ENCODE measurements around the gene CCNY. TPM values are rescaled to one million over a fixed set of nuclear protein-coding genes. Genes with fewer than 3 reads are reported as not detected.

CCNY gene
- total RNA-seq, 1 experiment from 2014 or later = 51.9 TPM

- ATAC-seq (no peak), DNase-seq (ENCODE audit: low read depth, low spot score) (no peak)
- peak overlapping the region; percentile 0; the same call in 1 of the 2 replicates for H3K27ac ChIP-seq (ENCODE audit: low read length)
- POLR2A ChIA-PET = no interaction called here
- no peak for TF ChIP-seq SIN3A (IDR thresholded peaks at IDR 0.05; ENCODE audit: borderline replicate concordance, insufficient read depth, low read depth, low read length)
- TF ChIP-seq POLR2AphosphoS5 (IDR thresholded peaks at IDR 0.05; ENCODE audit: low read depth, low read length) = no peak
- no peak for TF ChIP-seq CTCF (IDR thresholded peaks at IDR 0.05)
- TF ChIP-seq REST (IDR thresholded peaks at IDR 0.05; ENCODE audit: insufficient read depth in 1 of 2, low read depth in 2 of 2, low read length in 1 of 2) = no peak
- no peak for TF ChIP-seq TCF7L2 (IDR thresholded peaks at IDR 0.05; ENCODE audit: low read depth, low read length)
- no peaks in the 10 kb centered on the region for H3K27me3 ChIP-seq (ENCODE audit: control insufficient read depth, insufficient read depth, low read length)
- BruUV-seq (replicated peaks) = no TSS peak
- in situ Hi-C loops (cut with HindIII; ENCODE audit: low pct_unique_long_range_greater_than_20kb, low sequenced_read_pairs) (no loop called here), intact Hi-C loops (cut with micrococcal nuclease; ENCODE audit: unreplicated experiment) (no loop called here)
- H3K4me3 ChIP-seq (ENCODE audit: low read depth in 2 of 2, low read length in 2 of 2) = no peak overlapping the region
- H3K9me3 ChIP-seq (ENCODE audit: control insufficient read depth, insufficient read depth, low read depth, low read length) = no peaks in the 10 kb centered on the region
- no peaks in the 10 kb centered on the region for H3K36me3 ChIP-seq (ENCODE audit: control insufficient read depth, insufficient read depth, low read length)
- H3K4me1 ChIP-seq (ENCODE audit: control insufficient read depth, insufficient read depth, low read length) = peaks cover 16% of the 10 kb centered on the region
- CTCF ChIA-PET = no interaction called here
Observed at GRCh38 chr10:35369049-35369611, 32.8 kb downstream of the CCNY start.

GRCh38 chr10:35371731-35372130, 35.4 kb downstream of the CCNY start:
- in situ Hi-C loops (cut with HindIII; ENCODE audit: low pct_unique_long_range_greater_than_20kb, low sequenced_read_pairs) = no loop called here
- no TSS peak for BruUV-seq (replicated peaks)
- CTCF ChIA-PET = no interaction called here
- ATAC-seq (no peak), DNase-seq (ENCODE audit: low read depth, low spot score) (no peak)
- H3K27ac ChIP-seq (ENCODE audit: low read length) = no peak overlapping the region
- peaks cover 10% of the 10 kb centered on the region; the same call in 1 of the 2 replicates for H3K4me1 ChIP-seq (ENCODE audit: control insufficient read depth, insufficient read depth, low read length)
- no peaks in the 10 kb centered on the region for H3K9me3 ChIP-seq (ENCODE audit: control insufficient read depth, insufficient read depth, low read depth, low read length)
- H3K4me3 ChIP-seq (ENCODE audit: low read depth in 2 of 2, low read length in 2 of 2) = no peak overlapping the region
- POLR2A ChIA-PET = no interaction called here
- TF ChIP-seq SIN3A (IDR thresholded peaks at IDR 0.05; ENCODE audit: borderline replicate concordance, insufficient read depth, low read depth, low read length) (no peak), POLR2AphosphoS5 (IDR thresholded peaks at IDR 0.05; ENCODE audit: low read depth, low read length) (no peak), TCF7L2 (IDR thresholded peaks at IDR 0.05; ENCODE audit: low read depth, low read length) (no peak), REST (IDR thresholded peaks at IDR 0.05; ENCODE audit: insufficient read depth in 1 of 2, low read depth in 2 of 2, low read length in 1 of 2) (no peak), CTCF (IDR thresholded peaks at IDR 0.05) (no peak)
- intact Hi-C loops (cut with micrococcal nuclease; ENCODE audit: unreplicated experiment) = no loop called here
- H3K36me3 ChIP-seq (ENCODE audit: control insufficient read depth, insufficient read depth, low read length) = no peaks in the 10 kb centered on the region
- no peaks in the 10 kb centered on the region for H3K27me3 ChIP-seq (ENCODE audit: control insufficient read depth, insufficient read depth, low read length)

All from Panc1 (cell line).